ENCODE measurements around the gene REL. TPM values are rescaled to one million over a fixed set of nuclear protein-coding genes. Genes with fewer than 3 reads are reported as not detected.
"Not testable (repeated sequence)": the region's sequence is repeated elsewhere in the genome, so short reads cannot be mapped to it uniquely, and the experiment has no call there.

Gene REL
- total RNA-seq, 1 donor from 2014 or later = 29.1 TPM

DNA sequence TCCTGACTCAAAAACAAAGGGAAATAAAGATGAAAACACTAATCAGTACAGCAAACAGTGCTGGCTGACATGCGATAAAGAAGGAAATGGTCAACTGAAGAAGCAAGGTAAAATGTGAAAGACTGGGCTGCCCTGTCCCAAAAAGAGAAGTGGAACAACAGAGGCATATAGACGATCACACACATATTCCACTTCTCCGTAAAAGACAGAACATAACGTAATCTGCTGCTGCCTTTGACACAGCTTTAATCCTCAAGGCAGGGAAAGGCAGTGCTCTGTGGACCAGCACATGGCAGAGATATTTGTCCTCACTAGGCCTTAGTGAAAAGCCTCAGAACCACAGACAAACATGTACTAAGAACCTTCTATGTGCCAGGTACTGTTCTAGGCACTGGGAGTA is 24.3 kb upstream of the REL start:
- no peak for TF ChIP-seq CTCF (IDR thresholded peaks at IDR 0.05)
- Histone ChIP-seq H3K4me3 (no peak overlapping the region), H3K27ac (no peak overlapping the region), H3K9me3 (no peaks in the 10 kb centered on the region), H3K4me1 (peaks cover 4% of the 10 kb centered on the region), H3K27me3 (no peaks in the 10 kb centered on the region), H3K36me3 (no peaks in the 10 kb centered on the region)
- ATAC-seq = peak; percentile 56
- intact Hi-C loops (cut with DNase I) = no loop called here
- no peak for DNase-seq

DNA sequence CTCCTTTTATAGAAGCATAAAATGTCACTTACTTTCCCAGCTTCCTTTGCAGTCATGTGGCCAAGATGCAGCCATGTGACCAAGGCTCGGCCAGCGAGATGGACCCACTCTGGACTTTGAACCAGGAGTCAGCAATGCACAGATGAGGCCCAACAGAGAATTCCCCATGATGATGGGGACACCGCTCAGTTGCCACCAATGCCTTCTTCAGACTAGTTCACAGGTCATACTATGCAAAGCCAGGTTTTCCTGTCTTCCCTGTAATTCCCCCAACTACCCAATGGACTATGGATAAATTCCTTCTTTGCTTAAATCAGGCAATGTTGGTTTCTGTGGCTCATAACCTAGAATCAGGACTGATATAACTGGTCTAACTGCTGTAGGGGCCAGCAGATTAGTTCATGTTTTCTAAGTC is 22.5 kb upstream of the REL start:
- no peaks in the 10 kb centered on the region for H3K36me3 ChIP-seq
- no peak overlapping the region for H3K27ac ChIP-seq
- intact Hi-C loops (cut with DNase I) = no loop called here
- peaks cover 4% of the 10 kb centered on the region for H3K4me1 ChIP-seq
- H3K9me3 ChIP-seq = no peaks in the 10 kb centered on the region
- H3K4me3 ChIP-seq = no peak overlapping the region
- DNase-seq (no peak), ATAC-seq (no peak)
- TF ChIP-seq CTCF (IDR thresholded peaks at IDR 0.05) = no peak
- H3K27me3 ChIP-seq = no peaks in the 10 kb centered on the region

GRCh38 chr2:60861736-60862135 is 19.6 kb upstream of the REL start:
- Histone ChIP-seq H3K27ac (no peak overlapping the region), H3K36me3 (no peaks in the 10 kb centered on the region), H3K9me3 (no peaks in the 10 kb centered on the region), H3K27me3 (no peaks in the 10 kb centered on the region), H3K4me3 (no peak overlapping the region), H3K4me1 (peaks cover under 1% of the 10 kb centered on the region)
- DNase-seq (no peak), ATAC-seq (peak; percentile 88)
- TF ChIP-seq CTCF (IDR thresholded peaks at IDR 0.05) = no peak
- intact Hi-C loops (cut with DNase I) = no loop called here

- Histone ChIP-seq H3K4me3 (no peak overlapping the region), H3K9me3 (no peaks in the 10 kb centered on the region), H3K27ac (no peak overlapping the region), H3K4me1 (peaks cover 9% of the 10 kb centered on the region), H3K36me3 (no peaks in the 10 kb centered on the region), H3K27me3 (no peaks in the 10 kb centered on the region)
- ATAC-seq (no peak), DNase-seq (no peak)
- intact Hi-C loops (cut with DNase I) = no loop called here
- no peak for TF ChIP-seq CTCF (IDR thresholded peaks at IDR 0.05)
Measured at GRCh38 chr2:60862642-60863041, 18.7 kb upstream of the REL start.

- DNase-seq; H3K36me3 ChIP-seq; H3K9me3 ChIP-seq; H3K4me3 ChIP-seq; H3K27me3 ChIP-seq; ATAC-seq; H3K27ac ChIP-seq; intact Hi-C loops (cut with DNase I): not testable (repeated sequence)
- peaks cover 16% of the 10 kb centered on the region for H3K4me1 ChIP-seq
Measured at GRCh38 chr2:60865361-60865760, 16.0 kb upstream of the REL start.

GRCh38 chr2:60867007-60867406 is 14.4 kb upstream of the REL start:
- TF ChIP-seq CTCF (IDR thresholded peaks at IDR 0.05) = no peak
- H3K27ac ChIP-seq = peak overlapping the region; percentile 61
- H3K9me3 ChIP-seq = no peaks in the 10 kb centered on the region
- peaks cover 16% of the 10 kb centered on the region for H3K4me1 ChIP-seq
- DNase-seq (no peak), ATAC-seq (no peak)
- no peak overlapping the region for H3K4me3 ChIP-seq
- intact Hi-C loops (cut with DNase I) = no loop called here
- H3K36me3 ChIP-seq = no peaks in the 10 kb centered on the region
- no peaks in the 10 kb centered on the region for H3K27me3 ChIP-seq
